Fibroblast of lung (primary cell): ENCODE results near the gene SUSD1. TPM values are rescaled to one million over a fixed set of nuclear protein-coding genes. Genes with fewer than 3 reads are reported as not detected.
A peak's percentile ranks its signal among the peaks of the same experiment; 100 is the strongest.

Experiments used
- DNase-seq, 2 donors: peaks; one replicate each; pipeline versions ENCODE4 v3.0.0 to v3.0.0-alpha.2; 2010; ENCODE audit warnings: low read depth in 2 of 2
- H2AFZ ChIP-seq: 2 replicates; pipeline ENCODE4 v1.5.1; 2012; ENCODE audit warnings: low read length, control low read depth, inconsistent platforms
- H3K27ac ChIP-seq: 2 replicates; pipeline ENCODE4 v1.5.1; 2011; ENCODE audit warnings: low read length, control low read depth; ENCODE audit not compliant: insufficient read depth
- H3K27me3 ChIP-seq: 2 replicates; pipeline ENCODE4 v1.5.1; 2011; ENCODE audit warnings: mild to moderate bottlenecking, low read length; ENCODE audit not compliant: control insufficient read depth, insufficient read depth
- H3K36me3 ChIP-seq: 2 replicates; pipeline ENCODE4 v1.5.1; 2011; ENCODE audit warnings: low read length; ENCODE audit not compliant: control insufficient read depth, insufficient read depth
- H3K4me1 ChIP-seq: 2 replicates; pipeline ENCODE4 v1.5.1; 2011; ENCODE audit warnings: low read length; ENCODE audit not compliant: control insufficient read depth, insufficient read depth; ENCODE audit errors: extremely low read depth
- H3K4me2 ChIP-seq: 2 replicates; pipeline ENCODE4 v1.5.1; 2011; ENCODE audit warnings: low read length, control low read depth; ENCODE audit not compliant: insufficient read depth; ENCODE audit errors: extremely low read depth
- H3K4me3 ChIP-seq, 4 experiments: fragments of 200-600 bp in 1 of 4; sonication (generic) in 1 of 4; replicated peaks in 1 of 4; 2 replicates each; pipeline ENCODE4 v1.5.1; 2011 to 2016; ENCODE audit warnings: low read length in 4 of 4, low read depth in 3 of 4, mild to moderate bottlenecking in 3 of 4, control low read depth in 2 of 4, inconsistent platforms in 1 of 4, mixed read lengths in 1 of 4; ENCODE audit not compliant: insufficient read depth in 1 of 4; ENCODE audit errors: control extremely low read depth in 1 of 4
- H3K79me2 ChIP-seq: 2 replicates; pipeline ENCODE4 v1.5.1; 2012; ENCODE audit warnings: mild to moderate bottlenecking, low read length, inconsistent platforms; ENCODE audit not compliant: control insufficient read depth, insufficient read depth
- H3K9ac ChIP-seq: 2 replicates; pipeline ENCODE4 v1.5.1; 2011; ENCODE audit warnings: mild to moderate bottlenecking, low read length, control low read depth; ENCODE audit not compliant: insufficient read depth
- H3K9me3 ChIP-seq: 2 replicates; pipeline ENCODE4 v1.5.1; 2012; ENCODE audit warnings: low read depth, low read length; ENCODE audit not compliant: control insufficient read depth, insufficient read depth
- H4K20me1 ChIP-seq: 2 replicates; pipeline ENCODE4 v1.5.1; 2011; ENCODE audit warnings: low read length; ENCODE audit not compliant: control insufficient read depth, insufficient read depth; ENCODE audit errors: extremely low read depth
- EZH2 ChIP-seq: IDR thresholded peaks from 2 replicates; pipeline ENCODE4 v1.5.1; 2012; ENCODE audit warnings: low read length, control low read depth, mild to moderate bottlenecking; ENCODE audit errors: missing control alignments
- polyA plus RNA-seq, 2 donors: library from polyadenylated mRNA; depleted of rRNA in 1 of 2; stranded (reverse) in 1 of 2; unstranded in 1 of 2; fragments of >200 nt; gene quantifications; 2 replicates each; pipeline ENCODE4 v1.2.1, GENCODE V29; 2011 to 2012; ENCODE audit warnings: missing spikeins in 1 of 2
- total RNA-seq: library from RNA; depleted of rRNA; stranded (reverse); fragments of >200 nt; gene quantifications from 2 replicates; pipeline ENCODE4 v1.2.1, GENCODE V29; 2014
- TF ChIP-seq, protein P1 (sequence below), 2 donors: IDR thresholded peaks in 1 of 2; conservative IDR thresholded peaks in 1 of 2; 1 replicate in 1 of 2; 2 replicates in 1 of 2; pipeline ENCODE4 v1.5.1; 2011 to 2012; ENCODE audit warnings: low read length in 2 of 2, control low read depth in 1 of 2, inconsistent platforms in 1 of 2, low read depth in 1 of 2, mild to moderate bottlenecking in 1 of 2

SUSD1 gene
- total and polyA plus RNA-seq, 2 donors (not counting 1 experiment from before 2014, with no cell fraction given): 27.4 to 28.6 TPM

DNA sequence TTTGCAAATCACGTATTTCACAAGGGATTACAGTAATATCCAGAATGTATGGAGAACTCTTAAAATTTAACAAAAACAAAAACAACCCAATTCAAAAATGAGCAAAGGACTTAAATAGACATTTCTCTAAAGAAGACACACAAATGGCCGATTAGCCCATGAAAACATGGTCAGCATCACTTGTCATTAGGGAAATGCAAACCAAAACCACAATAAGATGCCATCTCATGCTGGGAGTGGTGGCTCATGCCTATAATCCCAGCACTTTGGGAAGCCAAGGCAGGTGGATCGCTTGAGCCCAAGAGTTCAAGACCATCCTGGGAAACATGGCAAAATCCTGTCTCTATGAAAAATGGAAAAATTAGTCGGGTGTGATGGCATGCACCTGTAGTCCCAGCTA is 120.2 kb downstream of the SUSD1 start:
- no peak for DNase-seq
- H3K9me3 ChIP-seq: no peaks in the 10 kb centered on the region
- TF ChIP-seq, protein P1, sequence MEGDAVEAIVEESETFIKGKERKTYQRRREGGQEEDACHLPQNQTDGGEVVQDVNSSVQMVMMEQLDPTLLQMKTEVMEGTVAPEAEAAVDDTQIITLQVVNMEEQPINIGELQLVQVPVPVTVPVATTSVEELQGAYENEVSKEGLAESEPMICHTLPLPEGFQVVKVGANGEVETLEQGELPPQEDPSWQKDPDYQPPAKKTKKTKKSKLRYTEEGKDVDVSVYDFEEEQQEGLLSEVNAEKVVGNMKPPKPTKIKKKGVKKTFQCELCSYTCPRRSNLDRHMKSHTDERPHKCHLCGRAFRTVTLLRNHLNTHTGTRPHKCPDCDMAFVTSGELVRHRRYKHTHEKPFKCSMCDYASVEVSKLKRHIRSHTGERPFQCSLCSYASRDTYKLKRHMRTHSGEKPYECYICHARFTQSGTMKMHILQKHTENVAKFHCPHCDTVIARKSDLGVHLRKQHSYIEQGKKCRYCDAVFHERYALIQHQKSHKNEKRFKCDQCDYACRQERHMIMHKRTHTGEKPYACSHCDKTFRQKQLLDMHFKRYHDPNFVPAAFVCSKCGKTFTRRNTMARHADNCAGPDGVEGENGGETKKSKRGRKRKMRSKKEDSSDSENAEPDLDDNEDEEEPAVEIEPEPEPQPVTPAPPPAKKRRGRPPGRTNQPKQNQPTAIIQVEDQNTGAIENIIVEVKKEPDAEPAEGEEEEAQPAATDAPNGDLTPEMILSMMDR (conservative IDR thresholded peaks at IDR 0.05 in 1 of 2, IDR thresholded peaks at IDR 0.05 in 1 of 2; ENCODE audit: low read depth in 1 of 2, low read length in 2 of 2): no peak

DNA sequence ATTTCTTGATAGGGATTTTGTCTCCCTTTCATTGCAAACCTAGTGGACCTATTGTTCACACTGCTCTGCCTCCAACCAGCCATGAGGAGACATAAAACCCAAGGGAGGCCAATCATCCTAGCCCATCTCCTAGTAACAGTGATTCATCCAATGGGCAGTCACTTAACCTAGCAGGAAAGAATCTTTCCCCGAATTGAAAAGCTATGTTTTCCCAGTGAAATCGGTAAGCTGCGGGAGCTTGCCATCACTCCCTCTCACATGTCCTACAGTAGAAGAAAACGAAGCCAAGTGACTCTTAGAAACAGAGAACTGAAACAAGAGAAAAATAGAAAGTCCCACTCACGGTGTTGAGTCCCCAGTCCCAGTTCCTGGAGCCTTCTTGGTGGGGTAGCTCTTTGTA is 123.3 kb downstream of the SUSD1 start:
- Histone ChIP-seq H3K27me3 (no peaks in the 10 kb centered on the region), H3K9me3 (no peaks in the 10 kb centered on the region), H3K27ac (peak overlapping the region; percentile 75), H3K4me3 (no peak overlapping the region), H2AFZ (no peak overlapping the region), H3K79me2 (no peaks in the 10 kb centered on the region), H3K4me2 (no peak overlapping the region), H3K9ac (no peak overlapping the region), H3K4me1 (peaks cover 31% of the 10 kb centered on the region), H3K36me3 (no peaks in the 10 kb centered on the region), H4K20me1 (no peaks in the 10 kb centered on the region)
- TF ChIP-seq EZH2: no peak
- peak in 1 of 2 donors; percentile 77 for DNase-seq

More for the DNA sequence above, 120.2 kb downstream of the SUSD1 start:
- Histone ChIP-seq H3K4me1 (peaks cover 22% of the 10 kb centered on the region), H3K36me3 (no peaks in the 10 kb centered on the region), H3K4me2 (no peak overlapping the region), H4K20me1 (no peaks in the 10 kb centered on the region), H3K27me3 (no peaks in the 10 kb centered on the region), H2AFZ (no peak overlapping the region), H3K79me2 (no peaks in the 10 kb centered on the region), H3K27ac (no peak overlapping the region), H3K4me3 (no peak overlapping the region), H3K9ac (no peak overlapping the region)

DNA sequence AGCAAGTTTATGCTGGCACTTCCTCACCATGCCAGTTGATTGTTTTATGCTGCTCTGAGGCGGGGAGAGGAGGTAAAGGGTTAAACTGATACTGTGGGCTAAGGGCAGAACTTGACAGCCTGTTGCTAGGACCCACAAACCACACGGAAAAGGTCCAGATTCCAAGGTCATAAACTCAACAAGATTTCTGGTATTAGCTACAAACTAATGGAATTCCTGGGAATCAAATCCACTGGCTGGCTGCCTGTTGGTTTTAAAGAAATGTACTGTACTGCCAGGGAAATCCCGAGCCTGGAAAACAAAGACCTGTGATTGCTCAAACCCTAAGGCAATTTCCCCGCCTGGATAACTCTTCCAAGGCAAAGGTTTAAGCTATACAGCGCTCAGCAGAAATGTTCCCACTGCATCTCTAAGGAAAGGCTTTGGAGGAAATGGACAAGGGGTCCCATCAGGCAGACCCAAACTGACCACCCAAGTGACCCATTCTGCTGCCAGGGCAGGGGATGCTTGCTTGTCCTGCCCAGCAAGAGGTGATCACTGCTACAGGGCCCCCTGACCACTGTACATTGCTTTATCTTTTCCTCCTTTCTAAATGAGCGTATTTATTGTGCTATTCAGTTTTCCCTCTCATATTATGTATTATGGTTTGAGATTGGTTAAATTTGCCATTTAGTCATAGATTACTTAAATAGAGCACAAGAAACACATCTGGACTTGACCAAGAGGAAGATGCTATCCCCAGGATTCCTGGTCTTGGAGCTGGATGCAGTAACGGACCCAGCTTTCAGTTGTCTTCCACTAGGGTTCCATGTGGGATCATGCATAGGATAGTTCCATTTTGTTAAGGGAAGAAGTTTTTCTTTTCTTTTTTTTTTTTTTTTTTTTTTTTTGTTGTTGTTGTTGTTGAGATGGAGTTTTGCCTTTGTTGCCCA is 124.3 kb downstream of the SUSD1 start:
- Histone ChIP-seq H3K36me3 (no peaks in the 10 kb centered on the region), H3K4me1 (peaks cover 38% of the 10 kb centered on the region), H3K4me2 (peak overlapping the region; percentile 18)

More for the DNA sequence above, 124.3 kb downstream of the SUSD1 start:
- TF ChIP-seq EZH2: no peak
- TF ChIP-seq, protein P1 (conservative IDR thresholded peaks at IDR 0.05 in 1 of 2, IDR thresholded peaks at IDR 0.05 in 1 of 2; ENCODE audit: low read depth in 1 of 2, low read length in 2 of 2): no peak
- Histone ChIP-seq H3K9me3 (no peaks in the 10 kb centered on the region), H3K27me3 (no peaks in the 10 kb centered on the region), H3K27ac (peak overlapping the region; percentile 75), H3K79me2 (no peaks in the 10 kb centered on the region), H2AFZ (no peak overlapping the region), H3K9ac (peak overlapping the region; percentile 1), H3K4me3 (no peak overlapping the region), H4K20me1 (no peaks in the 10 kb centered on the region)
- DNase-seq: peak; percentile 96 to 99
